ENCODE data around the gene LUZP4.

The LUZP4 gene

GRCh38 chrX:115264009-115264408 lies 25.5 kb upstream of the LUZP4 start:
- no peak overlapping the region for H3K4me3 ChIP-seq (ENCODE audit: low read length)
- no peak for DNase-seq (ENCODE audit: low read depth)
- TF ChIP-seq CTCF (conservative IDR thresholded peaks at IDR 0.05; ENCODE audit: low read depth, low read length) = no peak

DNA sequence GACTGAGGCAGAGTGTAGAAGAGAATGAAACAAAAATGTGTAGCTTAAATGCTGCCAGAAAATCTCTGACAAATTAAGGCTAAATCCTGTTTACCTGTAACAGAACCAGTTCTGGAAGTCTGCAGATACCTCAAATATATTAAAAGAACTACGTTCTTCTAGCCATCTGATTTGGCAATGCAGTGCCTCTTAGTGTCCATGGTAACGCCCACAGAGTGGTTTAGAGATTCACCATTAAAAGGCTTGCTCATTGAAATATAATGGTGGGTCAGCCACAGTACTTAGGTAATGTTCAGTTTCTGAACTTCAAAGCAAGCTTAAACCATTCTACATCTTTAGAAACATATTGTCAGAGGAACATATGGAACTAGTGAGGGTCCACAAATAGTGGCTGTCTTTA lies 23.2 kb upstream of the LUZP4 start:
- no peak for DNase-seq (ENCODE audit: low read depth)
- H3K4me3 ChIP-seq (ENCODE audit: low read length) = no peak overlapping the region
- no peak for TF ChIP-seq CTCF (conservative IDR thresholded peaks at IDR 0.05; ENCODE audit: low read depth, low read length)

GRCh38 chrX:115268421-115268820 lies 21.1 kb upstream of the LUZP4 start:
- no peak overlapping the region for H3K4me3 ChIP-seq (ENCODE audit: low read length)
- DNase-seq (ENCODE audit: low read depth) = no peak
- TF ChIP-seq CTCF (conservative IDR thresholded peaks at IDR 0.05; ENCODE audit: low read depth, low read length) = peak; percentile 47

- DNase-seq (ENCODE audit: low read depth) = no peak
- H3K4me3 ChIP-seq (ENCODE audit: low read length) = no peak overlapping the region
- no peak for TF ChIP-seq CTCF (conservative IDR thresholded peaks at IDR 0.05; ENCODE audit: low read depth, low read length)
Measured at GRCh38 chrX:115269051-115269683, 20.3 kb upstream of the LUZP4 start.

GRCh38 chrX:115284877-115285276 lies 4.6 kb upstream of the LUZP4 start:
- no peak for DNase-seq (ENCODE audit: low read depth)
- TF ChIP-seq CTCF (conservative IDR thresholded peaks at IDR 0.05; ENCODE audit: low read depth, low read length) = peak; percentile 30
- H3K4me3 ChIP-seq (ENCODE audit: low read length) = no peak overlapping the region

- no peak for DNase-seq (ENCODE audit: low read depth)
- TF ChIP-seq CTCF (conservative IDR thresholded peaks at IDR 0.05; ENCODE audit: low read depth, low read length) = no peak
- no peak overlapping the region for H3K4me3 ChIP-seq (ENCODE audit: low read length)
Measured at GRCh38 chrX:115297189-115297588, 7.7 kb downstream of the LUZP4 start.

DNA sequence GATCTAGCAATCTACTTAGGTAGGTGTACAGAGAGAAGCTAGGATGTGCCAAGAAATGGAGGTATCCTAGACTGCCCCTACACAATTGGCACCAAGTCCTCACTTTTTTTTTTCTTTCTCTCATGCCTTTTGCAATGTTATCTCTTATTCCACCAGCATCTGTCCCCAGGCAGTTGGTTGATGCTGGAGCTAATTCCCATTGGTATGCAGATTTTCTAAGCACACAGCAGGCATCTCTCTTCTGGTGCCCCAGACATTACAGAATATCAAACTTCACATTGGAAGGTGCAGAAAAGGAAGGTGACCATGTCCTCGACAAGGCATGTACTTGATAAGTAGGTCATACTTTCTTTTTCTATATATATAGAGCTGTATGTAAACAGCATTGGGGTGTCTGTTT lies 21.6 kb downstream of the LUZP4 start:
- no peak overlapping the region for H3K4me3 ChIP-seq (ENCODE audit: low read length)
- TF ChIP-seq CTCF (conservative IDR thresholded peaks at IDR 0.05; ENCODE audit: low read depth, low read length) = no peak
- DNase-seq (ENCODE audit: low read depth) = no peak

All from retinal pigment epithelial cell (primary cell).